HG02678 (cell line): ENCODE measurements around the gene HDGF.
"Not testable (repeated sequence)": the region's sequence is repeated elsewhere in the genome, so short reads cannot be mapped to it uniquely, and the experiment has no call there.

Experiments
- ATAC-seq: cut with Tn5 transposase; IDR thresholded peaks from one replicate; pipeline ENCODE4 v1.9.1; 2021; ENCODE audit warnings: mild to moderate bottlenecking, moderate library complexity; ENCODE audit not compliant: unreplicated experiment

HDGF gene

DNA sequence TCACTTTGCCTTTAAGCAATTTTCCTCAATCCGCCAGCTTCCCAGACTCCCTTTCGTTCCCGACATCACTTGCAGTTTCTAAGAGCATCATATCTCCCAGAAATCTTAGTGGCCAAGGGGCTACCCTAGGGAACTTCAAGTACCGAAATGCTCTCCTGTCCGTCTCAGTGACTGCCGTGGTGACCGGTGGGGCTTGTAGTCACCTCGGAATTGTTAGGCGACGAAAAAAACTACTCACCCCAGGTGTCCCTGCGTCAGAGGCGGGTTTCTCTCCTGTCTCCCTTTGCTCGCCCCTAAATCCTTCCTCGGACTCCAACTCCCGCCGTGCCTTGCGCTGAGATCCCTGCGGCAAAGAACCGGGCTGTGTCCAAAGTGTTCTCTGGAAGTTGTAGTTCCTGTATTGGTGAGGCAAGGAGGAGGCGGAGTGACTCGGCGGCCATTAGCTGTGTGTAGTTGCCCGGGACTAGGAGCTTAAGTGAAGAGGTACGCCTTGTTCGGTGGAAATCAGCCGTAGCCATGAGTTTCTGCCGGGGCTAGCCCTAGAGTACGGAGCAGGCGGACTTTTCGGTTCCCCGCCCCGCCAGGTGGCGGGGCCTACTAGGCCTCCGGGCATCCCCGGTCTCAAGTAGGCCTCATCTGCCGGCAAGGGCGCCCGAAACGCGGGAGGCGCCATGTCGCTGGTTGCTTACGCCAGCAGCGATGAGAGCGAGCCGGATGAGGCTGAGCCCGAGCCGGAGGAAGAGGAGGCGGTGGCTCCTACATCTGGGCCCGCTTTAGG is 15.8 kb upstream of the HDGF start, which contains the start of gene PRCC:
Gene PRCC (plus strand): TSS at position 435 of the 778 bp plus-strand sequence. CDS start 237 bp downstream, at position 672.
- peak; percentile 93 for ATAC-seq

- ATAC-seq: no peak
These were observed 15.0 kb upstream of the HDGF start for GRCh38 chr1:156766298-156767100.

DNA sequence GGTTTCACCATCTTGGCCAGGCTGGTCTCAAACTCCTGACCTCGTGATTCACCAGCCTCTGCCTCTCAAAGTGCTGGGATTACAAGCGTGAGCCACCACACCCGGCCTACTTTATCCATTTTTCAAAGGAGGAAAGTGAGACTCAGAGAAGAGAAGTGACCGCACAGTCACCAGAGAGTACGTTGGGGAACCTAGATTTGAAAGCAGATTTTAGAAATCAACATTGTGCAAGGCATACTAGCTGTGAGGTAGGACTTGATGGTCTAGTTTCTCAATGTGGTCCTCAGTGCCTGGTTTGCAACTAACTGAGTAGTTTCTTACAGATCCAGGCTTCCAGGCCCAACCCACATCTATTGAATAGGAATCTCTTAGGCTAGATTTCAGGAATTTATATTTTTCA is 14.2 kb upstream of the HDGF start:
- no peak for ATAC-seq

DNA sequence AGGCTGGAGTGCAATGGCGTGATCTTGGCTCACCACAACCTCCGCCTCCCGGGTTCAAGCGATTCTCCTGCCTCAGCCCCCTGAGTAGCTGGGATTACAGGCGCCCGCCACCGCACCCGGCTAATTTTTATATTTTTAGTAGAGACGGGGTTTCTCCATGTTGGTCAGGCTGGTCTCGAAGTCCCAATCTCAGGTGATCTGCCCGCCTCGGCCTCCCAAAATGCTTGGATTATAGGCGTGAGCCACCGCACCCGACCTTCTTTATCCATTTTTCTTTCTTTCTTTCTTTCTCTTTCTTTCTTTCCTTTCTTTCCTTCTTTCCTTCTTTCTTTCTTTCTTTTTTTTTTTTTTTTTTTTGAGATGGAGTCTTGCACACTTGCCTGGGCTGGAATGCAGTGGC is 13.7 kb upstream of the HDGF start:
- not testable (repeated sequence) for ATAC-seq

DNA sequence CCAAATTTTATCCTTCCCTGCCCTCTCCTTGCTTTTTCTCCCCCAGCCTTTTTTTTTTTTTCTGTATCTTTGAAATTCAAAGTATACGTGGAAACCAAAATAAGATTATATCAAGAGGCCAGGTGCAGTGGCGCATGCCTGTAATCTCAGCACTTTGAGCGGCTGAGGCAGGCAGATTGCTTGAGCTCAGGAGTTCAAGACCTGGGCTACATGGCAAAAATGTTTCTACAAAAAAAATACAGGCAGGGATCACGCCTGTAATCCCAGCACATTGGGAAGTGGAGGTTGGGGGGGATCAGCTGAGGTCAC is 9.3 kb upstream of the HDGF start:
- ATAC-seq: no peak

GRCh38 chr1:156760092-156760795 is 8.8 kb upstream of the HDGF start:
- ATAC-seq: no peak

- ATAC-seq: not testable (repeated sequence)
These were observed 6.2 kb upstream of the HDGF start for GRCh38 chr1:156757572-156758253.

DNA sequence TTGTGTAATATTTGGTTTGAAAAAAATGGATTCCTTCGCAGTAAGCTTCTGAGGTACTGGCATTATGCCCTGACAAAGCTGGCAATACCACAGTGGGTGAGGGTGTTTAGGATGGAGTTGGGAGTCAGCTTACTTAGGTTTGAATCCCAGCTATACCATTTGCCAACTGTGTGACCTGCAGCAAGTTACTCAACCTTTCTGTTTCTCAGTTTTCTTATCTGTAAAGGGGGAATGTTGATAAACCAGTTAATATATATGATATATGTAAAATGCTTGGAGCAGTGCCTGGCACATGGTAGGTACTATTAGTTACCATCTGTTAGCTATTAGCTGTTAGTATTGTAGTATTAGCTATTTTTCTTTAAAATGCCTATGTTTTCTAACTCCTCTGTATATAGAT is 4.9 kb upstream of the HDGF start:
- no peak for ATAC-seq

DNA sequence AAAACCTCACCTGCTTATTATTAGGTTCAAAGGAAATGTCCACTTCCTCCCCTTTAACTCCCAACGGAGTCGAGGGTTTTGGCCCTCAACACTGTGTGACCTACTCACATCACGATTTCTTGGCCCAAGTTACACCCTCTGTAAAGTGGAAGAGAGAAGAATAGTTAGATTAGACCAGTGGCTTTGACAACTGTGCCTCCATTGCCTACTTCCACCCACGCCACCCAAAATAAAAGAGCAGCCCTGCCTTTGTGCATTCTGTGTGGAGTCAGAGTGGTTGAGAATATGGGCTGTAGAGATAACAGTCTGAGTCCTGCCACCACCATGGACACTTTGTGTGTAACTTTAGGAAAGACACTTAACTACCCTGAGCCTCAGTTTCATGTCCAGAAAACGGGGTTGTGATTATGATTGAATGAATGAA is 4.1 kb upstream of the HDGF start:
- ATAC-seq: no peak

DNA sequence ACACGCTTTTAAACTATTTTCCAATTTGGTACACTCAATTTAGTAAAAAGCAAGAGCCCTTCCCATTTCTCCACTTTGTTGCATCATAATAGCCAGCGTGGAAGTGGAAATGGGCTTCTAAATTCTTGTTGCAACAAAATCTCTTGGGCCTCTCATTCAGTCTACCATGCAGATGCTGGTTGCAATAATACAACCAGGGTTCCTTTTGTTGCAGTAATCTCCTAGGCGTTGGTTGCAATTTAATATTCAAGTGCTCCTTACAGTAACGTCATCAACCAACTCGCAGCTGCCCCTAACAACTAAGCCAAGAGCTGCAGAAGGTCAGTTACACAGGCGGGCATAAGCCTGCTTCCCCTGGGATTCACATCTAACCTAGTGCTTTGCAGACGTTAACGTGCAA is 2.7 kb upstream of the HDGF start:
- ATAC-seq: no peak

GRCh38 chr1:156752843-156753482 is 1.5 kb upstream of the HDGF start:
- no peak for ATAC-seq

DNA sequence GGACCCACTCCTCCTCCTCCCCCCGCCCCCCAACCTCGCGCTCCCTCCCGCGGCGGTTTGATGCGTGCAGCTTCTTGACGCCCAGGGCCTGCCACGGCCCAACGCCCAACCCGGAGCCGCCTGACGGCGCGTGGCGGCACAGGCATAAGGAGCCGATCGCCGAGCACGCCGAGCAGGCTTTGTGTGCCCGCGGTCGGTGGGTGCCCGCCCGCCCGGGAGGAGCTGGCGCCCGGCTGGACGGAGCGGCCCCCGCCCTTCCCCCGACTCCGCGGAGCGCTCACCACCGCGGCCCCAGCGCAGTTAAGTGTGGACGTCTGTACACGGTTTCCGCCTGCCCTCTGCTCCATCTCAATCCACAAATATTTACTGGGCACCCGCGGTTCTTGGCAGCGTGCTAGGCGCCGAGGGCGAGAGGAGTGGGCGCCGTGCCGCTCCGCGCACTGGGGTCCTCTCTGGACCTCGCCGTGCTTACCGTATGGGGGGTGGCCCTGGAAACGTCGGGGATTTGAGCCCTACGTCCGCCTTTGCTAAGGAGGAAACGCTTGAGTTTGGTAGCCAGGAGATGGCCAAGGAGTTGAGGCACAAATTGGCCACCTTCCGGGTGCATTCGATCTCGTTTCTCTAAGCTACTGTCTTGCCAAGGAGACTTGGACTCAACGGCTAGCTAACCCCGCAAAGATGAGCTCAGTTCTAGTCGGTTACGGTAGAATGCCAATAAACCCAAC is 444 bp upstream of the HDGF start:
- ATAC-seq: peak; percentile 65

DNA sequence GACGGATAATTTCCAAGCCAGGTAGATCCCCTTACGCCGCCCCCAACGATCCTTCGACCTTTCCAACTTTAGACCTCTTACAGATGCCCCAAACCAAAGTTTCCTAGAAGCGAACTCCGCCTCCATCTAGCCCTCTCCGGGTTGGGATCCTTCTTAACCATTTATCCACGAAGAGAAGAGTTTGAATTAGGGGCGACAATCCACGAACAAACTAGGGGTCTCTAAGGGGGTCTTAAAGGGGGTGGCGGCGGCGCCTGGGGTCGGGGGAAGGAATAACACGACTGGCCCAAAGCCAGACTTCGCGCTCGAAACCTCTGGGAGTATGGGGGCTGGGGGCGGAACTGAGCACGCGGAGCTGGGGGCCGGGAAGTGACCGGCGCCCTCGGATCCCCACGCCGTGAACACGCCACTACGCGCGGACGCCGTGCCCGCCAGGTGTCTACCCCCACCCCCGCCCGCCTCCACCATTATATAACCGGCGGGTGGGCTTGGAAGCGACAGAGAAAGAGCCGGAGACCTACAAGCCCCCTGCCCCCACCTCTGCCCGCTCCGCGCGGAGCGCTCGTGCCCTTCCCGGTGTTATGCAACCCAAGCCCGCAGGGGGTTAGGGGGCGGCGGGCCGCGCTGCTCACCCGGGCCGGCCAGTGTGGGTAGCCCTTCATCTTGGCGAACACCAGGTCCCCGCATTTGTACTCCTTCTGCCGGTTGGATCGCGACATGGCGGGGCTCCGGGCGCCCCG is 594 bp downstream of the HDGF start:
- ATAC-seq: peak; percentile 16

DNA sequence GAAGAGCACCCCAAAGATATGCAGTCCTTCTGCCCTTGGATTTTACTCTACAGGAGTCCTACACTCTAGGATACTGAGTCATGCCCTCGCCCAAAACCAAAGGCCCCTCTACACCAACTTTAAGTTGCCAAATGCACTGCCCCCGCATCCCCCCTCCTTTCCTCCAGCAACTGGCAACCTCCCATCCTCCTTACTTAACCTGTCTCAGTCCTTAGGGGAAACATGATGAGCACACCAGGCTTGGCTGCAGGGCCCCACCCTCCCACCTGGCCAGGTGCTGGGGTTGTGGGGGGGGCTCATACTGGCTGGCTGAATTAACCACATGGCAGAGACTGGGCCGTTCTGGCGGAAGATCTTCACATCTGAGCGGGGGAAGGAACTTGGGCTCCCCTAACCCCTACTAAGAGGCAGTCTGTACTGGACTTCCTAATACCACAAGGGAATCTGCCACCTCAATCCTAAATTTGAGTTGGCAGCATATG is 1.2 kb downstream of the HDGF start:
- no peak for ATAC-seq

- no peak for ATAC-seq
These were observed 1.9 kb downstream of the HDGF start for GRCh38 chr1:156749419-156750118.

DNA sequence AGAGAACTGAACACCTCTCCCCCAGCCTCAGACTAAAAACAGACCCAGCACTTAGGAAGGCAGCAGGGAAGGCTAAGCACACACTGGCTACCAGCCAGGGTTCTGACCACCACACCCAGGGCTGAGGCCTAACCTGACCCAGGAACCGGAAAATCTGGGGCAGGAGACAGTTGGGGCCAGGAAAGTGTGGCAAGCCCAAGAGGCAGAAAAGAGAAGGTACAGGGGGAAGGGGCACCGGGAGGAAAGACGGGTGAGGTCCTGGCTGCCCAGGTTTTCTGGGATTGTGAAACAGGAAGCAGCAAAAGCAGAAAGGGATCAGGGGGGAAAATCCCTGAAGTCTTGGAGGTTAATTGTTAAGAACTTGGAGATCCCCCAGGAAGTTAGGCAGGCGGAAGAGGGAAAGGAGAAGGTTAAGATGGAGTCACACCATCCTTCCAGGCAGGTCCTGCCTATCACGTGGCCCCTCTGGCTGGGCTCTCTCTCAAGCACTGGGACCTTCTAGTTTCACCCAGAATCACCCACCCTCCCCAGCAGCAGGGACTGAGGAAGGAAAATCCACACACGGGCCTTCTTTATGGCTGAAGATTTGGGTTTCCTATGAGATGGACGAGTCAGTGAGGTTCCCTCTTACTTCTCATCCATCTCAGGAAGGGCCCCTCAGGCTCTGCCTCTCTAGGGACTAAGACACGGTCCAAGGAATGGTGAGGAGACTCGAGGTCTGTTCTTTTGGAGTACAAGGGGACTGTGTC is 2.6 kb downstream of the HDGF start:
- no peak for ATAC-seq

DNA sequence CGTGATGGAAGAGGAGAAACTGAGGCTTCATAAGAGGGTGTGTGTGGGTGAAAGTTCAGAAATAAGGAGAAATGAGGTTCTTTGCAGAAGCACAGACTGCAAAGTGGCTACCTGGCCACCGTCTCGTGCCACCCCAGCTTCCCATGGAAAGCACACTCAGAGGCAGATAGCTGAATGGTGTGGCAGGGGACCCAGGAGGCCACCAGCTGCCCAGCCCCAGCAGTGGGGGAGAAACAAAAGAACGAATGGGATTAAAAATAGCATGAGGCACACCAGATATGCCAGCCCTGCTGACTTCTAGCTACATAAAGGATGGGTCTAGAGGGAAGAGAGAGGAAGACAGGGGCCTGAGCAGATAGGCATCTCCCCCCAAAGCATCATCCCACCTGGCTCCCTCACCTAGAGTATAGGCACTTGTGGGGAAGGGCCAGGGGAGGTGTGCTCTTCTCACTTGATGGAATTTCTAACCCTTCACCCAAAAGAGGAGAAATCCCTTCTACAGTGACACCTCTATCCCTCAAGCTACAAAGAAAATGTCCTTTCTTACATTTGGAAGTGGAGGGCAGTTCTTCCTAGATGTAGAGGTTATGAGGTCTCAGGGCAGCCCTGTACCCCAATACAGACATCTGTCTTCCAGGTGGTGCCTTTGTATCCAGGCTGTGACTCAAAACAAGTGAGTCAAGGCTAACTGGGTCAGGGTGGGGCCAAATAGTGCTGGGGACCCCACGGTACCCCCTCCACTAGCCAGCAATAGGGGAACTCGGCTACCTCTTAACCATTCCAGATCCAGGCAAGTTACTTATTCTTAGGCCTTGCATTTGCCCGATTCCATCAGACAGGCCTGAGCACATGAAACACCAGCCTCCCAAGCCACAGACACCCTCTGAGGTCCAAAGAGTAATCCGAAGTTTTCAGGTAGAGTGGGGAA is 3.5 kb downstream of the HDGF start:
- no peak for ATAC-seq
